ENCODE data around the gene TIAM2. TPM values are rescaled to one million over a fixed set of nuclear protein-coding genes. Genes with fewer than 3 reads are reported as not detected.

The TIAM2 gene
- polyA plus RNA-seq, 3 donors from 2014 or later, result 0.28 to 2.3 TPM; not detected in 1

DNA sequence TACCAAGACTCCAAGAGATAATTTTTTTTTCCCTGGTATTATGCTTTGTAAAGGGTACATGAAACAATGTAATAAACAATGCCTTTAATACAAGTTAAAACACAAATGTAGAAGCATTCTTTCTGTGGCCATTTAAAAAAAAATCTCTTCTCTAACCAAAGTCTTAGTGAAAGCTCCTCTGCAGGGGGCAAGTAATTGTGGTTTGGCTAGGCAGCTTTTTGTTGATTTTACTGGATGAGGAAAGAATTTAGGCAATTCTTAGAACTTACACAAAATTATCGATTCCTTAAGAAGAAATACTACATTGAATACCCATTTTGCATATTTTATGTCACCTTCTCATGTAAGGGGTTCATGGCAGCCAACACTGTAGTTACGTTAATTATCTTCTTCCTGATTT is 306.8 kb downstream of the TIAM2 start:
- no peaks in the 10 kb centered on the region for H3K9me3 Mint-ChIP-seq
- no peak overlapping the region for H3K27ac Mint-ChIP-seq
- peaks cover 7 to 31% (median 8%) of the 10 kb centered on the region in 3 donors for H3K36me3 Mint-ChIP-seq
- H3K4me1 Mint-ChIP-seq, result peaks cover 3 to 15% of the 10 kb centered on the region in 2 donors
- H3K27me3 Mint-ChIP-seq (ENCODE audit: low read depth in 3 of 3), result peaks cover 0 to 5% (median 4%) of the 10 kb centered on the region in 3 donors
- no peak overlapping the region for H3K4me3 Mint-ChIP-seq
- DNase-seq, result no peak

DNA sequence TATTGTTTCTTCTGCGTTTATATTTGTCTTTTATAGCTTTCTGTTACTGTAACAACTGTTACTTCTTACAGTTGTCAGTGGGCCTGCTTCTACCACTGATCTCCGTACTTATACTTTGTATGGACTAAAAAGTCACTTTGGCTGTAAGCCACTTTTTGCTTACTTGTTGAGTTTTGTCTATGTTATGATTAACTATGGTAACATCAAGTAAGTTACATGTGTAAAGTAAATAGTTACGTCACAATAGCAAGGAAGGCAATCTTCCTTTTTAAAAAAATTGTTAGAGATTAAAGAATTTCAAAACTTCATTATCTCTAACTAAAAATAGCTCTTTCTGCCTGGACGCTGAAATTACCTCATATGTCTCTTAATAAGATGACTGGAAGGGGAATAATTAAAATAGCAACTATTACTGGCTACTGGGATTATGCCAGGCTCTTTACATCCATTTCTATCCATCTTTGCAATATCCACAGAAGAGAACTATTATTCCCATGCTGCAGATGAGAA is 308.3 kb downstream of the TIAM2 start:
- DNase-seq, result no peak
- no peaks in the 10 kb centered on the region for H3K9me3 Mint-ChIP-seq
- peaks cover 7 to 22% (median 8%) of the 10 kb centered on the region in 3 donors for H3K36me3 Mint-ChIP-seq
- no peak overlapping the region for H3K4me3 Mint-ChIP-seq
- peaks cover 3 to 23% of the 10 kb centered on the region in 2 donors for H3K4me1 Mint-ChIP-seq
- H3K27me3 Mint-ChIP-seq (ENCODE audit: low read depth in 3 of 3), result peaks cover 0 to 5% (median 4%) of the 10 kb centered on the region in 3 donors
- H3K27ac Mint-ChIP-seq, result no peak overlapping the region

DNA sequence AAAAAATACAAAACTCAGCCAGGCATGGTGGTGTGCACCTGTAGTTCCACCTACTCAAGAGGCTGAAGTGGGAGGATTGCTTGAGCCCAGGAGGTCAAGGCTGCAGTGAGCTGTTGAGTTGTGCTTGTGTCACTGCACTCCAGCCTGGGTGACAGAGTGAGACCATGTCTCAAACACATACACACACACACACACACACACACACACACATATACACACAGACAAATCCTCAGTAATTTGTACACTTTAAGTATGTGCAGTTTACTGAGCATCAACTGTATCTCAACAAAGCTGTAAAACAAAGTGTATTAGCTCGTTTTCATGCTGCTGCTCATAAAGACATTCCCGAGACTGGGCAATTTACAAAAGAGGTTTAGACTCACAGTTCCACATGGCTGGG is 311.8 kb downstream of the TIAM2 start:
- no peak for DNase-seq
- peaks cover 2 to 30% of the 10 kb centered on the region in 2 donors for H3K4me1 Mint-ChIP-seq
- H3K36me3 Mint-ChIP-seq, result peaks cover 8 to 21% (median 12%) of the 10 kb centered on the region in 3 donors
- peak overlapping the region in 4 of 6 donors; percentile 25 to 71 (median 46) for H3K27ac Mint-ChIP-seq
- H3K9me3 Mint-ChIP-seq, result no peaks in the 10 kb centered on the region
- peaks cover 0 to 5% (median 4%) of the 10 kb centered on the region in 3 donors for H3K27me3 Mint-ChIP-seq (ENCODE audit: low read depth in 3 of 3)
- H3K4me3 Mint-ChIP-seq, result no peak overlapping the region

All from immature natural killer cell (primary cell).